H9 (cell line): Measurements from ENCODE around the gene CCDC57. TPM values are rescaled to one million over a fixed set of nuclear protein-coding genes. Genes with fewer than 3 reads are reported as not detected.

Experiments
- DNase-seq: peaks from one replicate; pipeline ENCODE4 v3.0.0-alpha.2; 2017
- H2AFZ ChIP-seq: one replicate; pipeline ENCODE4 v1.6.1; 2013; ENCODE audit warnings: mild to moderate bottlenecking, low read length, control low read depth, moderate library complexity
- H2AK5ac ChIP-seq: 2 replicates; pipeline ENCODE4 v1.6.1; 2013; ENCODE audit warnings: low read length, control low read depth, mixed read lengths; ENCODE audit not compliant: insufficient read length
- H2BK120ac ChIP-seq: one replicate; pipeline ENCODE4 v1.6.1; 2013; ENCODE audit warnings: low read depth, mild to moderate bottlenecking, low read length, control low read depth, inconsistent platforms; ENCODE audit not compliant: poor library complexity, severe bottlenecking
- H2BK12ac ChIP-seq: 2 replicates; pipeline ENCODE4 v1.6.1; 2013; ENCODE audit warnings: low read length, control low read depth, mixed read lengths, low read depth; ENCODE audit not compliant: insufficient read length
- H2BK15ac ChIP-seq: 2 replicates; pipeline ENCODE4 v1.6.1; 2013; ENCODE audit warnings: low read depth, low read length, control low read depth
- H2BK20ac ChIP-seq: one replicate; pipeline ENCODE4 v1.6.1; 2013; ENCODE audit warnings: low read depth, mild to moderate bottlenecking, low read length, control low read depth, inconsistent platforms; ENCODE audit not compliant: poor library complexity, severe bottlenecking
- H2BK5ac ChIP-seq: 2 replicates; pipeline ENCODE4 v1.6.1; 2013; ENCODE audit warnings: low read length, control low read depth, mixed read lengths; ENCODE audit not compliant: insufficient read length
- H3K14ac ChIP-seq: 2 replicates; pipeline ENCODE4 v1.6.1; 2013; ENCODE audit warnings: low read length, control low read depth; ENCODE audit not compliant: insufficient read depth
- H3K18ac ChIP-seq: 2 replicates; pipeline ENCODE4 v1.6.1; 2013; ENCODE audit warnings: low read depth, mild to moderate bottlenecking, mixed read lengths, low read length, control low read depth; ENCODE audit not compliant: insufficient read length
- H3K23ac ChIP-seq: 2 replicates; pipeline ENCODE4 v1.6.1; 2013; ENCODE audit warnings: low read length, control low read depth, mixed read lengths, low read depth; ENCODE audit not compliant: insufficient read length
- H3K23me2 ChIP-seq: 2 replicates; pipeline ENCODE4 v1.6.1; 2013; ENCODE audit warnings: low read depth, mild to moderate bottlenecking, mixed read lengths, low read length, control low read depth; ENCODE audit not compliant: insufficient read length, poor library complexity, severe bottlenecking
- H3K27ac ChIP-seq: 2 replicates; pipeline ENCODE4 v1.5.1; 2013; ENCODE audit warnings: low read length, control low read depth, mixed read lengths, low read depth; ENCODE audit not compliant: insufficient read length
- H3K27me3 ChIP-seq: 2 replicates; pipeline ENCODE4 v1.6.1; 2013; ENCODE audit warnings: low read length, control low read depth, inconsistent platforms; ENCODE audit not compliant: insufficient read depth
- H3K4ac ChIP-seq: 2 replicates; pipeline ENCODE4 v1.6.1; 2013; ENCODE audit warnings: low read depth, mild to moderate bottlenecking, control low read depth, inconsistent platforms, low read length, moderate library complexity
- H3K4me1 ChIP-seq: 2 replicates; pipeline ENCODE4 v1.6.1; 2013; ENCODE audit warnings: low read length, control low read depth, inconsistent platforms; ENCODE audit not compliant: insufficient read depth
- H3K4me2 ChIP-seq: 2 replicates; pipeline ENCODE4 v1.6.1; 2013; ENCODE audit warnings: low read length, control low read depth, mixed read lengths; ENCODE audit not compliant: insufficient read length, insufficient read depth
- H3K56ac ChIP-seq: 2 replicates; pipeline ENCODE4 v1.6.1; 2013; ENCODE audit warnings: low read depth, mild to moderate bottlenecking, mixed read lengths, low read length, control low read depth; ENCODE audit not compliant: insufficient read length
- H3K79me1 ChIP-seq: 2 replicates; pipeline ENCODE4 v1.6.1; 2013; ENCODE audit warnings: low read depth, mild to moderate bottlenecking, moderate library complexity, low read length, control low read depth, inconsistent platforms; ENCODE audit not compliant: insufficient read depth, poor library complexity, severe bottlenecking
- H3K79me2 ChIP-seq: 2 replicates; pipeline ENCODE4 v1.6.1; 2013; ENCODE audit warnings: low read length, control low read depth, inconsistent platforms; ENCODE audit not compliant: insufficient read depth
- H3K9ac ChIP-seq: 2 replicates; pipeline ENCODE4 v1.6.1; 2013; ENCODE audit warnings: low read length, control low read depth, mixed read lengths; ENCODE audit not compliant: insufficient read length; ENCODE audit errors: extremely low read depth
- H3K9me3 ChIP-seq: one replicate; pipeline ENCODE4 v1.6.1; 2013; ENCODE audit warnings: low read depth, low read length, inconsistent platforms; ENCODE audit not compliant: control insufficient read depth
- H3T11ph ChIP-seq: one replicate; pipeline ENCODE4 v1.6.1; 2013; ENCODE audit warnings: mild to moderate bottlenecking, low read length, control low read depth, inconsistent platforms
- H4K20me1 ChIP-seq: one replicate; pipeline ENCODE4 v1.6.1; 2013; ENCODE audit not compliant: control insufficient read depth, insufficient read length, insufficient read depth
- H4K5ac ChIP-seq: 2 replicates; pipeline ENCODE4 v1.6.1; 2013; ENCODE audit warnings: low read depth, mild to moderate bottlenecking, mixed read lengths, low read length, control low read depth; ENCODE audit not compliant: insufficient read length
- H4K8ac ChIP-seq: replicated peaks from 2 replicates; pipeline ENCODE4 v1.6.1; 2013; ENCODE audit warnings: low read length, control low read depth, mixed read lengths, low read depth; ENCODE audit not compliant: insufficient read length
- H4K91ac ChIP-seq: 2 replicates; pipeline ENCODE4 v1.6.1; 2013; ENCODE audit warnings: low read depth, mild to moderate bottlenecking, moderate library complexity, mixed read lengths, low read length, control low read depth; ENCODE audit not compliant: insufficient read length
- H3K27ac Mint-ChIP-seq, 3 experiments: 2 replicates in 2 of 3; 3 replicates in 1 of 3; pipeline ENCODE4 v1.8.0; 2020 to 2021; ENCODE audit warnings: mixed read lengths in 3 of 3, mild to moderate bottlenecking in 1 of 3, moderate library complexity in 1 of 3
- H3K27me3 Mint-ChIP-seq: 2 replicates; pipeline ENCODE4 v1.8.0; 2021; ENCODE audit warnings: low read depth, mild to moderate bottlenecking, moderate library complexity, mixed read lengths
- H3K36me3 Mint-ChIP-seq, 3 experiments: 2 replicates in 2 of 3; 3 replicates in 1 of 3; pipeline ENCODE4 v1.8.0; 2020 to 2021; ENCODE audit warnings: low read depth in 3 of 3, mixed read lengths in 3 of 3; ENCODE audit not compliant: insufficient read depth in 1 of 3
- H3K4me1 Mint-ChIP-seq, 2 experiments: 2 replicates each; pipeline ENCODE4 v1.8.0; 2020; ENCODE audit warnings: mixed read lengths in 2 of 2
- H3K4me3 Mint-ChIP-seq, 2 experiments: 2 replicates in 1 of 2; 3 replicates in 1 of 2; pipeline ENCODE4 v1.8.0; 2020 to 2021; ENCODE audit warnings: mild to moderate bottlenecking in 2 of 2, mixed read lengths in 2 of 2, moderate library complexity in 1 of 2
- H3K9me3 Mint-ChIP-seq, 2 experiments: 2 replicates in 1 of 2; 3 replicates in 1 of 2; pipeline ENCODE4 v1.8.0; 2020; ENCODE audit warnings: mild to moderate bottlenecking in 2 of 2, mixed read lengths in 2 of 2, moderate library complexity in 1 of 2
- WGBS: extraction: QIAGEN DNeasy Blood & Tissue Kit; methylation state at CpG from one replicate; pipeline ENCODE4 v1.1.7; 2013; ENCODE audit warnings: missing lambda C conversion rate, low lambda C conversion rate, mixed read lengths; ENCODE audit not compliant: insufficient read length; ENCODE audit errors: extremely low coverage; 5-methylcytosine and 5-hydroxymethylcytosine counted together
- total RNA-seq: library from RNA; stranded (reverse); gene quantifications from 2 replicates; pipeline ENCODE4 v1.2.1, GENCODE V29; 2021
- TF ChIP-seq, protein P1 (sequence below): fragments of 200-600 bp; sonication (generic); conservative IDR thresholded peaks from 3 replicates; pipeline ENCODE4 v1.8.0; 2021; ENCODE audit warnings: antibody characterized with exemption, mild to moderate bottlenecking

Gene CCDC57
- total RNA-seq, 1 experiment from 2014 or later = 11.0 TPM

- H4K20me1 ChIP-seq = no peaks in the 10 kb centered on the region
- no peak overlapping the region for H3K14ac ChIP-seq
- H3T11ph ChIP-seq = no peak overlapping the region
- DNase-seq = no peak
- H4K5ac ChIP-seq = no peak overlapping the region
- no peaks in the 10 kb centered on the region for H3K9me3 ChIP-seq
- no peaks in the 10 kb centered on the region for H3K4me1 ChIP-seq
- no peak overlapping the region for H4K8ac ChIP-seq
- H2BK12ac ChIP-seq = no peak overlapping the region
- no peak overlapping the region for H2BK20ac ChIP-seq
- no peak overlapping the region for H2AFZ ChIP-seq
- no peak overlapping the region for H3K4ac ChIP-seq
- peaks cover 22 to 51% (median 44%) of the 10 kb centered on the region in 3 experiments; a peak in 6 of 7 replicates for H3K36me3 Mint-ChIP-seq
- H3K79me1 ChIP-seq = no peaks in the 10 kb centered on the region
- no peak overlapping the region for H2AK5ac ChIP-seq
- TF ChIP-seq, protein P1, sequence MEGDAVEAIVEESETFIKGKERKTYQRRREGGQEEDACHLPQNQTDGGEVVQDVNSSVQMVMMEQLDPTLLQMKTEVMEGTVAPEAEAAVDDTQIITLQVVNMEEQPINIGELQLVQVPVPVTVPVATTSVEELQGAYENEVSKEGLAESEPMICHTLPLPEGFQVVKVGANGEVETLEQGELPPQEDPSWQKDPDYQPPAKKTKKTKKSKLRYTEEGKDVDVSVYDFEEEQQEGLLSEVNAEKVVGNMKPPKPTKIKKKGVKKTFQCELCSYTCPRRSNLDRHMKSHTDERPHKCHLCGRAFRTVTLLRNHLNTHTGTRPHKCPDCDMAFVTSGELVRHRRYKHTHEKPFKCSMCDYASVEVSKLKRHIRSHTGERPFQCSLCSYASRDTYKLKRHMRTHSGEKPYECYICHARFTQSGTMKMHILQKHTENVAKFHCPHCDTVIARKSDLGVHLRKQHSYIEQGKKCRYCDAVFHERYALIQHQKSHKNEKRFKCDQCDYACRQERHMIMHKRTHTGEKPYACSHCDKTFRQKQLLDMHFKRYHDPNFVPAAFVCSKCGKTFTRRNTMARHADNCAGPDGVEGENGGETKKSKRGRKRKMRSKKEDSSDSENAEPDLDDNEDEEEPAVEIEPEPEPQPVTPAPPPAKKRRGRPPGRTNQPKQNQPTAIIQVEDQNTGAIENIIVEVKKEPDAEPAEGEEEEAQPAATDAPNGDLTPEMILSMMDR = no peak
- no peaks in the 10 kb centered on the region for H3K23me2 ChIP-seq
- no CpG with 5 or more reads among the region's 27 CpGs for WGBS
- H3K18ac ChIP-seq = no peak overlapping the region
- H3K27me3 Mint-ChIP-seq = peaks cover 3% of the 10 kb centered on the region; the same call in 1 of the 2 replicates
- H3K4me1 Mint-ChIP-seq = peaks cover 0 to 11% of the 10 kb centered on the region in 2 experiments; a peak in 3 of 4 replicates
- H3K79me2 ChIP-seq = no peaks in the 10 kb centered on the region
- H3K27me3 ChIP-seq = no peaks in the 10 kb centered on the region
- no peak overlapping the region for H3K56ac ChIP-seq
- no peak overlapping the region for H3K9ac ChIP-seq
- H2BK5ac ChIP-seq = no peak overlapping the region
- no peak overlapping the region for H2BK15ac ChIP-seq
- no peak overlapping the region for H3K27ac ChIP-seq
- no peak overlapping the region for H3K4me2 ChIP-seq
- peak overlapping the region in 1 of 3 experiments; percentile 78; a peak in 3 of 7 replicates for H3K27ac Mint-ChIP-seq
- no peak overlapping the region for H4K91ac ChIP-seq
- no peaks in the 10 kb centered on the region for H3K9me3 Mint-ChIP-seq
- no peak overlapping the region for H3K23ac ChIP-seq
- no peak overlapping the region for H2BK120ac ChIP-seq
- H3K4me3 Mint-ChIP-seq = no peak overlapping the region
Measured at GRCh38 chr17:82241183-82241925, 28.7 kb upstream of the CCDC57 start.
